HepG2 (cell line): Measurements from ENCODE around the gene WDR5B. TPM values are rescaled to one million over a fixed set of nuclear protein-coding genes. Genes with fewer than 3 reads are reported as not detected.

Source experiments
- CBX1 ChIP-seq: IDR thresholded peaks from one replicate; pipeline ENCODE4 v1.6.1; 2016; ENCODE audit warnings: antibody characterized with exemption, low read depth
- EEA1 ChIP-seq: sonication (generic); formaldehyde crosslinking; IDR thresholded peaks from 2 replicates; pipeline ENCODE4 v1.5.1; 2020; ENCODE audit warnings: mild to moderate bottlenecking, missing genetic modification reagents, borderline replicate concordance
- EP300 ChIP-seq, 3 experiments: sonication (generic) in 1 of 3; formaldehyde crosslinking in 1 of 3; IDR thresholded peaks; 2 replicates each; pipeline versions ENCODE4 v1.5.1 to v1.6.1; 2011 to 2020; ENCODE audit warnings: low read depth in 2 of 3, low read length in 2 of 3, borderline replicate concordance in 1 of 3, improper control_type of control experiment in 1 of 3, mild to moderate bottlenecking in 1 of 3, missing genetic modification reagents in 1 of 3, moderate library complexity in 1 of 3
- GATAD2A ChIP-seq: IDR thresholded peaks from 2 replicates; pipeline ENCODE4 v1.6.1; 2016
- HNRNPLL ChIP-seq: fragments of 200-400 bp; formaldehyde crosslinking; IDR thresholded peaks from 2 replicates; pipeline ENCODE4 v1.6.1; 2017; ENCODE audit warnings: mild to moderate bottlenecking, low read depth, low read length; ENCODE audit not compliant: poor library complexity, severe bottlenecking
- LCORL ChIP-seq, 2 experiments: fragments of 450-650 bp in 1 of 2; sonication (generic) in 1 of 2; formaldehyde crosslinking in 1 of 2; IDR thresholded peaks; 2 replicates each; pipeline versions ENCODE4 v1.5.0 to v1.6.1; 2017 to 2020; ENCODE audit warnings: antibody characterized with exemption in 1 of 2, missing genetic modification reagents in 1 of 2
- MLLT10 ChIP-seq: sonication (generic); formaldehyde crosslinking; IDR thresholded peaks from 2 replicates; pipeline ENCODE4 v1.4.0; 2020; ENCODE audit warnings: missing genetic modification reagents
- SP2 ChIP-seq: sonication (generic); formaldehyde crosslinking; IDR thresholded peaks from 2 replicates; pipeline ENCODE4 v1.5.1; 2020; ENCODE audit warnings: mild to moderate bottlenecking, missing genetic modification reagents
- ZFP36 ChIP-seq: fragments of 150-350 bp; IDR thresholded peaks from 2 replicates; pipeline ENCODE4 v1.6.1; 2018; ENCODE audit warnings: borderline replicate concordance, low read length, low read depth; ENCODE audit not compliant: partially characterized antibody
- ZFP41 ChIP-seq: sonication (generic); formaldehyde crosslinking; IDR thresholded peaks from 2 replicates; pipeline ENCODE4 v1.4.0; 2020; ENCODE audit warnings: mild to moderate bottlenecking, missing genetic modification reagents, borderline replicate concordance
- ZNF264 ChIP-seq: sonication (generic); formaldehyde crosslinking; IDR thresholded peaks from 2 replicates; pipeline ENCODE4 v1.4.0; 2020; ENCODE audit warnings: missing genetic modification reagents
- ZNF329 ChIP-seq: sonication (generic); formaldehyde crosslinking; IDR thresholded peaks from 2 replicates; pipeline ENCODE4 v1.9.0; 2021; ENCODE audit warnings: low read depth, mild to moderate bottlenecking, missing genetic modification reagents
- ZNF710 ChIP-seq: sonication (generic); formaldehyde crosslinking; IDR thresholded peaks from 2 replicates; pipeline ENCODE4 v1.5.0; 2020; ENCODE audit warnings: mild to moderate bottlenecking, missing genetic modification reagents, borderline replicate concordance
- ZNF781 ChIP-seq: sonication (generic); formaldehyde crosslinking; IDR thresholded peaks from 2 replicates; pipeline ENCODE4 v1.5.1; 2020; ENCODE audit warnings: borderline replicate concordance, mild to moderate bottlenecking, missing genetic modification reagents; ENCODE audit errors: not compliant biosample characterization
- polyA plus RNA-seq, 8 experiments: library from polyadenylated mRNA; depleted of rRNA in 3 of 8; stranded (reverse) in 7 of 8; unstranded in 1 of 8; fragments of >200 nt; fragmentation: Illumina TruSeq in 4 of 8; extraction: Trizol in 4 of 8; gene quantifications; 2 replicates each; pipeline versions ENCODE4 v1.2.1 to v1.2.3, GENCODE V29; 2011 to 2016; ENCODE audit warnings: low read depth in 4 of 8, missing spikeins in 1 of 8, mixed read lengths in 1 of 8; ENCODE audit not compliant: insufficient read depth in 1 of 8
- total RNA-seq, 5 experiments: library from RNA; depleted of rRNA; stranded (reverse); fragments of >200 nt; fragmentation: Illumina TruSeq; extraction: Trizol; gene quantifications; 2 replicates each; pipeline ENCODE4 v1.2.3, GENCODE V29; 2016; ENCODE audit warnings: low read depth in 1 of 5
- TF ChIP-seq, protein P1 (sequence below): sonication (generic); formaldehyde crosslinking; IDR thresholded peaks from 2 replicates; pipeline ENCODE4 v1.4.0; 2020; ENCODE audit warnings: missing genetic modification reagents, mild to moderate bottlenecking, borderline replicate concordance
- TF ChIP-seq, protein P2 (sequence below): sonication (generic); formaldehyde crosslinking; IDR thresholded peaks from 2 replicates; pipeline ENCODE4 v1.9.0; 2021; ENCODE audit warnings: missing genetic modification reagents, borderline replicate concordance
- TF ChIP-seq, protein P3 (sequence below): sonication (generic); formaldehyde crosslinking; conservative IDR thresholded peaks from 2 replicates; pipeline ENCODE4 v1.5.0; 2020; ENCODE audit warnings: missing genetic modification reagents

WDR5B gene
- total and polyA plus RNA-seq, 2 of the 13 experiments (the other 11 are each of a cell fraction or from before 2014, with no cell fraction given) = 2.5 to 3.6 TPM

GRCh38 chr3:122392868-122393844 lies 22.7 kb downstream of the WDR5B start (continued):
- TF ChIP-seq, protein P1, sequence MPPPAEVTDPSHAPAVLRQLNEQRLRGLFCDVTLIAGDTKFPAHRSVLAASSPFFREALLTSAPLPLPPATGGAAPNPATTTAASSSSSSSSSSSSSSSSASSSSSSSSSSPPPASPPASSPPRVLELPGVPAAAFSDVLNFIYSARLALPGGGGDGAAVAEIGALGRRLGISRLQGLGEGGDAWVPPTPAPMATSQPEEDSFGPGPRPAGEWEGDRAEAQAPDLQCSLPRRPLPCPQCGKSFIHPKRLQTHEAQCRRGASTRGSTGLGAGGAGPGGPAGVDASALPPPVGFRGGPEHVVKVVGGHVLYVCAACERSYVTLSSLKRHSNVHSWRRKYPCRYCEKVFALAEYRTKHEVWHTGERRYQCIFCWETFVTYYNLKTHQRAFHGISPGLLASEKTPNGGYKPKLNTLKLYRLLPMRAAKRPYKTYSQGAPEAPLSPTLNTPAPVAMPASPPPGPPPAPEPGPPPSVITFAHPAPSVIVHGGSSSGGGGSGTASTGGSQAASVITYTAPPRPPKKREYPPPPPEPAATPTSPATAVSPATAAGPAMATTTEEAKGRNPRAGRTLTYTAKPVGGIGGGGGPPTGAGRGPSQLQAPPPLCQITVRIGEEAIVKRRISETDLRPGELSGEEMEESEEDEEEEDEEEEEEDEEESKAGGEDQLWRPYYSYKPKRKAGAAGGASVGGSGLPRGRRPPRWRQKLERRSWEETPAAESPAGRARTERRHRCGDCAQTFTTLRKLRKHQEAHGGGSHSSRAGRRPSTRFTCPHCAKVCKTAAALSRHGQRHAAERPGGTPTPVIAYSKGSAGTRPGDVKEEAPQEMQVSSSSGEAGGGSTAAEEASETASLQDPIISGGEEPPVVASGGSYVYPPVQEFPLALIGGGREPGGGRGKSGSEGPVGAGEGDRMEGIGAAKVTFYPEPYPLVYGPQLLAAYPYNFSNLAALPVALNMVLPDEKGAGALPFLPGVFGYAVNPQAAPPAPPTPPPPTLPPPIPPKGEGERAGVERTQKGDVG (CRISPR knock-in tag) = no peak
- TF ChIP-seq GATAD2A (CRISPR knock-in tag) (peak; percentile 37; the same call in 1 of the 2 replicates), MLLT10 (CRISPR knock-in tag) (no peak), HNRNPLL (no peak), EP300 (IDR thresholded peaks at IDR 0.05; ENCODE audit: low read depth in 2 of 2, low read length in 2 of 2) (no peak), EP300 (CRISPR knock-in tag; IDR thresholded peaks at IDR 0.05; ENCODE audit: borderline replicate concordance) (no peak), ZFP36 (no peak), EEA1 (CRISPR knock-in tag) (no peak), ZNF781 (no peak), CBX1 (no peak), ZNF710 (CRISPR knock-in tag) (no peak), ZFP41 (no peak), SP2 (no peak), ZNF329 (CRISPR knock-in tag) (no peak), LCORL (IDR thresholded peaks at IDR 0.05) (no peak), LCORL (CRISPR knock-in tag; IDR thresholded peaks at IDR 0.05) (no peak), ZNF264 (CRISPR knock-in tag) (no peak)
- TF ChIP-seq, protein P2, sequence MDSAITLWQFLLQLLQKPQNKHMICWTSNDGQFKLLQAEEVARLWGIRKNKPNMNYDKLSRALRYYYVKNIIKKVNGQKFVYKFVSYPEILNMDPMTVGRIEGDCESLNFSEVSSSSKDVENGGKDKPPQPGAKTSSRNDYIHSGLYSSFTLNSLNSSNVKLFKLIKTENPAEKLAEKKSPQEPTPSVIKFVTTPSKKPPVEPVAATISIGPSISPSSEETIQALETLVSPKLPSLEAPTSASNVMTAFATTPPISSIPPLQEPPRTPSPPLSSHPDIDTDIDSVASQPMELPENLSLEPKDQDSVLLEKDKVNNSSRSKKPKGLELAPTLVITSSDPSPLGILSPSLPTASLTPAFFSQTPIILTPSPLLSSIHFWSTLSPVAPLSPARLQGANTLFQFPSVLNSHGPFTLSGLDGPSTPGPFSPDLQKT (CRISPR knock-in tag) = no peak
- TF ChIP-seq, protein P3, sequence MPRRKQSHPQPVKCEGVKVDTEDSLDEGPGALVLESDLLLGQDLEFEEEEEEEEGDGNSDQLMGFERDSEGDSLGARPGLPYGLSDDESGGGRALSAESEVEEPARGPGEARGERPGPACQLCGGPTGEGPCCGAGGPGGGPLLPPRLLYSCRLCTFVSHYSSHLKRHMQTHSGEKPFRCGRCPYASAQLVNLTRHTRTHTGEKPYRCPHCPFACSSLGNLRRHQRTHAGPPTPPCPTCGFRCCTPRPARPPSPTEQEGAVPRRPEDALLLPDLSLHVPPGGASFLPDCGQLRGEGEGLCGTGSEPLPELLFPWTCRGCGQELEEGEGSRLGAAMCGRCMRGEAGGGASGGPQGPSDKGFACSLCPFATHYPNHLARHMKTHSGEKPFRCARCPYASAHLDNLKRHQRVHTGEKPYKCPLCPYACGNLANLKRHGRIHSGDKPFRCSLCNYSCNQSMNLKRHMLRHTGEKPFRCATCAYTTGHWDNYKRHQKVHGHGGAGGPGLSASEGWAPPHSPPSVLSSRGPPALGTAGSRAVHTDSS (CRISPR knock-in tag) = no peak
